Activated B cell treated with CpG ODN at 0.5 μM for 24 hours (primary cell): Measurements from ENCODE around the gene MGAT4C. TPM values are rescaled to one million over a fixed set of nuclear protein-coding genes. Genes with fewer than 3 reads are reported as not detected.

ENCODE experiments used
- ATAC-seq: fragments of 200-7000 bp; cut with Tn5 transposase; one replicate; pipeline ENCODE4 v1.10.0; 2021; ENCODE audit warnings: low read depth, mild to moderate bottlenecking, moderate library complexity
- CTCF ChIA-PET: fragments of 350-600 bp; sonication (Branson Sonifier 250); formaldehyde crosslinking; loops from one replicate; lab custom pipeline; 2021; ENCODE audit warnings: antibody characterized with exemption; lab: Charles Lee
- POLR2A ChIA-PET: fragments of 350-600 bp; sonication (Branson Sonifier 250); formaldehyde crosslinking; loops from one replicate; lab custom pipeline; 2021; ENCODE audit warnings: antibody characterized with exemption; lab: Charles Lee
- DNase-seq: peaks from one replicate; pipeline ENCODE4 v3.0.0; 2022
- H3K27ac Mint-ChIP-seq: one replicate; pipeline ENCODE4 v1.8.0; 2020; ENCODE audit warnings: mixed read lengths
- H3K27me3 Mint-ChIP-seq: one replicate; pipeline ENCODE4 v1.8.0; 2021; ENCODE audit warnings: mixed read lengths
- H3K36me3 Mint-ChIP-seq: one replicate; pipeline ENCODE4 v1.8.0; 2021; ENCODE audit warnings: low read depth, mixed read lengths
- H3K4me1 Mint-ChIP-seq: one replicate; pipeline ENCODE4 v1.8.0; 2021; ENCODE audit warnings: mixed read lengths
- H3K4me3 Mint-ChIP-seq: one replicate; pipeline ENCODE4 v1.8.0; 2020; ENCODE audit warnings: mild to moderate bottlenecking, mixed read lengths
- H3K9me3 Mint-ChIP-seq: one replicate; pipeline ENCODE4 v1.8.0; 2020; ENCODE audit warnings: mixed read lengths
- intact Hi-C: fragments of 100-400 bp; cut with micrococcal nuclease; formaldehyde crosslinking; loops from one replicate; pipeline ENCODE4 v1.15.1; 2024
- total RNA-seq: library from RNA; stranded (reverse); gene quantifications from 2 replicates; pipeline ENCODE4 v1.2.3, GENCODE V29; 2022
- TF ChIP-seq, protein P1 (sequence below): fragments of 200-600 bp; IDR thresholded peaks from one replicate; pipeline ENCODE4 v1.8.0; 2022; ENCODE audit warnings: antibody characterized with exemption, mild to moderate bottlenecking

Gene MGAT4C
- total RNA-seq, 1 donor from 2014 or later, result not detected

DNA sequence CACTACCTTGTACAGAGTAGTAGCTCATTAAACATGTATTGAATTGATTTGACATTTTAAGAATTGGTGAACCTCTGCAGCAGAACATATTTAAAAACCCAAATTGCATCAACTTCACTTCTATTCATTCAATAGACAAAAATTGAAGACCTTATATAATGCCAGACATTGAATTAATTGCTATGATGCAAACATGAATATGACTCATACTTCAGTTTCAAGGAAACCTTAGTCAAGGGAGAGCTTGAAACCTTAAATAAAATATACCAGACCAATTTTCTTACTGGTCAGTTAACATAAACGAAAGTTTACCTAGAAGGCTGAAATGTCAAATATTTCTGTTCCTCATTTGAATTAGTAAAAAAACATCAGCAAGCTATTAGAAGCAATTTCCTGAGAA lies 5.0 kb upstream of the MGAT4C start:
- H3K4me3 Mint-ChIP-seq, result no peak overlapping the region
- DNase-seq (no peak), ATAC-seq (no peak)
- TF ChIP-seq, protein P1, sequence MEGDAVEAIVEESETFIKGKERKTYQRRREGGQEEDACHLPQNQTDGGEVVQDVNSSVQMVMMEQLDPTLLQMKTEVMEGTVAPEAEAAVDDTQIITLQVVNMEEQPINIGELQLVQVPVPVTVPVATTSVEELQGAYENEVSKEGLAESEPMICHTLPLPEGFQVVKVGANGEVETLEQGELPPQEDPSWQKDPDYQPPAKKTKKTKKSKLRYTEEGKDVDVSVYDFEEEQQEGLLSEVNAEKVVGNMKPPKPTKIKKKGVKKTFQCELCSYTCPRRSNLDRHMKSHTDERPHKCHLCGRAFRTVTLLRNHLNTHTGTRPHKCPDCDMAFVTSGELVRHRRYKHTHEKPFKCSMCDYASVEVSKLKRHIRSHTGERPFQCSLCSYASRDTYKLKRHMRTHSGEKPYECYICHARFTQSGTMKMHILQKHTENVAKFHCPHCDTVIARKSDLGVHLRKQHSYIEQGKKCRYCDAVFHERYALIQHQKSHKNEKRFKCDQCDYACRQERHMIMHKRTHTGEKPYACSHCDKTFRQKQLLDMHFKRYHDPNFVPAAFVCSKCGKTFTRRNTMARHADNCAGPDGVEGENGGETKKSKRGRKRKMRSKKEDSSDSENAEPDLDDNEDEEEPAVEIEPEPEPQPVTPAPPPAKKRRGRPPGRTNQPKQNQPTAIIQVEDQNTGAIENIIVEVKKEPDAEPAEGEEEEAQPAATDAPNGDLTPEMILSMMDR, result no peak
- no peak overlapping the region for H3K27ac Mint-ChIP-seq
- no peaks in the 10 kb centered on the region for H3K36me3 Mint-ChIP-seq
- intact Hi-C loops, result no loop called here
- H3K9me3 Mint-ChIP-seq, result no peaks in the 10 kb centered on the region
- CTCF ChIA-PET, result no interaction called here
- H3K27me3 Mint-ChIP-seq, result no peaks in the 10 kb centered on the region
- POLR2A ChIA-PET, result no interaction called here
- H3K4me1 Mint-ChIP-seq, result no peaks in the 10 kb centered on the region

DNA sequence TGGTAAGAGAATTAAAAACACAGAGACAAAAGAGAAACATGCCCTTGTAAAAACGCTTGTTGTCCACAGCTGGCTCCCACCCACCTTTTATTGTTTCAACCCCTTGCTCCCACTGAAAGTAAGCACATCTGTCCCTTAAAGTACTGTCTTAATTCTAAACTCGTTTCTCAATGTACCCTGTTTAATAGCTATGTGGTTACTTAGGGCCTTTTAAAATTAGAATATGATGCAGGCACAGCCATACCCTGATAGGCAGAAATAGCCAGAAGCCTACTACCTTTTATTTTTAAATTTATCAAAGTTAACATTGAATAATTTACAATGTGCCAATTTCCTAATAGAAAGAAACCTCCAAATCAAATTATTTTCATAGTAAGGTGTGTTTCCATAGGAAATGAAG lies 4.0 kb upstream of the MGAT4C start:
- ATAC-seq, result no peak
- intact Hi-C loops, result no loop called here
- CTCF ChIA-PET, result no interaction called here
- Mint-ChIP-seq H3K36me3 (no peaks in the 10 kb centered on the region), H3K4me3 (no peak overlapping the region), H3K27me3 (no peaks in the 10 kb centered on the region), H3K27ac (no peak overlapping the region), H3K9me3 (no peaks in the 10 kb centered on the region), H3K4me1 (no peaks in the 10 kb centered on the region)
- POLR2A ChIA-PET, result no interaction called here
- no peak for DNase-seq
- TF ChIP-seq, protein P1, result no peak

DNA sequence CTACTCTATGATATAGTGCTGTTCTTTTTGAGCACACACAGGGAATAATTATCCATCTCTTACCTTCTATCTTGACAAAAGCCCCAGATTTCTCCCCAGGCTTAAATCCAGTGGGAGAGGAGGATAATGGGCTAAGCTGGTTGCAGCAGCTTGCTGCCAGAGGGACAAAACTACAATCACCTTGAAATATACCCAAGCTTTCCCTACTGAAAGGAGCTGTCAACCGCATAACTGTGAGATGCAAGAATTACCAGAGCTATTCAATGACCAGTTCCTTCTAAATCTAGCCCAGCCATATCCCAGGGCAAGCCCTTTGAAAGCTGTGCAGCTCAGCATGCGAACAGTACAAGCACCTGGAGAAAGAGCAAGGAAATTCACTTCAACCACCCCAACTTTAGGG lies 943 bp upstream of the MGAT4C start:
- Mint-ChIP-seq H3K27ac (no peak overlapping the region), H3K36me3 (no peaks in the 10 kb centered on the region)
- ATAC-seq, result no peak

DNA sequence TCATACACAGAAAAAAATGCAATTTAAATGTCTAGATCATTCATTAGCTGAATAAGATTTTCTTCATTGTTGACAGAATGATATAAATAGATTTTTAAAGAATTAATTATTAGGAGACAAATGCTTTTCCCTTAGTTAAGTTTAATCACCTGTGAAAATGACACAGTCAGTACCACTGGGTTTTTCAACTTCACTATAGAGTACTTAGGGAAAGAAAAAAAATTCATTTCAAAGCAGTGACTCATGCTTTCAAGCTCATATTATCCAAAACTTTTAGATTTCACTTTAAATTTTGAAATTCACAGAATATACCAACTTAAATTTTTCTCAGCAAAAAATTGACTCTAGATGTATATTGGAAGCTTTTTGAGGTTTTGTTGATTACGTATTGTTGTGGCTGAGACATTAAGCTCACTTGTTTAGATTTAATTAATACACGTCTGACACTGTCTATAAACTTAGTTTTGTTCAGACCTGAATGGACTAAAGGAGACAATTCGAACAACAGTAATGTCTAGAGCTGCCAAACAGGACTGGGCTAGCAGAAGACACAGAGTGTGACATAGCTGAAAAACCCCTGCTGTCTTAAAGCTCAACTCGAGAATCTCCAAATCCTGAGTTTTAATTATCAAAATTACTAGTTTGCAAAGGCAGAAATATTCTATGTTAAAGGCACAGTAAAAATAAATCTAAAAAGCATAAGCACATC lies 1.6 kb downstream of the MGAT4C start:
- Mint-ChIP-seq H3K4me3 (no peak overlapping the region), H3K9me3 (no peaks in the 10 kb centered on the region), H3K36me3 (no peaks in the 10 kb centered on the region), H3K27me3 (no peaks in the 10 kb centered on the region), H3K27ac (no peak overlapping the region), H3K4me1 (no peaks in the 10 kb centered on the region)
- ATAC-seq, result no peak
- intact Hi-C loops, result no loop called here
- ChIA-PET POLR2A (no interaction called here), CTCF (no interaction called here)
- TF ChIP-seq, protein P1, result no peak
- no peak for DNase-seq

More for the DNA sequence above, 943 bp upstream of the MGAT4C start:
- DNase-seq, result no peak
- no peaks in the 10 kb centered on the region for H3K9me3 Mint-ChIP-seq
- no peak overlapping the region for H3K4me3 Mint-ChIP-seq
- ChIA-PET CTCF (no interaction called here), POLR2A (no interaction called here)
- no peaks in the 10 kb centered on the region for H3K27me3 Mint-ChIP-seq
- no peaks in the 10 kb centered on the region for H3K4me1 Mint-ChIP-seq
- TF ChIP-seq, protein P1, result no peak
- intact Hi-C loops, result no loop called here

DNA sequence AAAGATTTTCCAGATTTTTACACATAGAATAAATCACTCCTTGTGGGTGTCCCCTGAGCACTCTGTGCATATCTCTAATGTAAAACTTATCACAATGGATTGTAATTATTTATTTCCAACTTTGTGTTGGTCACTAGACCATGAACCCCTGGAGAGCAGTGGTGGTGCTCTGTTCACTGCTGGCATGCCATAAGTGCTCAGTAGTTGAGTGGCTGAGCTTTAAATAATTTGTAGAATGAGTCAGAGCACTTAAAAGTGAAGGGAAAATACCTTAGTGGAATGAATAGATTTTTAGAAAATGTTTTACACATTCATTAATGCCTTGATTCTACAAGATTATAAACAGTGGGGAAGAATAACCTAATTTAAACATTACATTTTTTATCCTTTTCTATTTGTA lies 6.3 kb downstream of the MGAT4C start:
- Mint-ChIP-seq H3K9me3 (no peaks in the 10 kb centered on the region), H3K4me3 (no peak overlapping the region), H3K27me3 (no peaks in the 10 kb centered on the region), H3K27ac (no peak overlapping the region), H3K36me3 (no peaks in the 10 kb centered on the region), H3K4me1 (no peaks in the 10 kb centered on the region)
- CTCF ChIA-PET, result no interaction called here
- POLR2A ChIA-PET, result no interaction called here
- TF ChIP-seq, protein P1, result no peak
- intact Hi-C loops, result no loop called here
- ATAC-seq (no peak), DNase-seq (no peak)
